Thyroid gland (tissue), 4 donors: ENCODE measurements around the gene CDKN1B.

Experiments
- CTCF ChIP-seq, 6 experiments: fragments of 200-600 bp in 3 of 6; fragments of 450-650 bp in 3 of 6; sonication (generic) in 3 of 6; IDR thresholded peaks; one replicate each; pipeline ENCODE4 v1.5.1; 2016 to 2019; ENCODE audit warnings: antibody characterized with exemption in 6 of 6, mild to moderate bottlenecking in 2 of 6, inconsistent platforms in 1 of 6, moderate library complexity in 1 of 6
- POLR2A ChIP-seq, 2 donors: fragments of 450-650 bp; IDR thresholded peaks; one replicate each; pipeline ENCODE4 v1.6.1; 2017; ENCODE audit warnings: antibody characterized with exemption in 2 of 2, mild to moderate bottlenecking in 2 of 2, moderate library complexity in 1 of 2

GRCh38 chr12:12718381-12718759 lies 1.2 kb downstream of the CDKN1B start:
- no peak for TF ChIP-seq CTCF (IDR thresholded peaks at IDR 0.05)
- TF ChIP-seq POLR2A (IDR thresholded peaks at IDR 0.05), result no peak
